GM12872 (cell line): ENCODE data around the gene CRADD.

Source experiments
- CTCF ChIP-seq: IDR thresholded peaks from 3 replicates; pipeline ENCODE4 v1.5.1; 2011; ENCODE audit warnings: low read depth, mild to moderate bottlenecking, low read length, moderate library complexity; ENCODE audit not compliant: insufficient read depth

CRADD gene

GRCh38 chr12:93836620-93837260 is 159.6 kb downstream of the CRADD start:
- TF ChIP-seq CTCF = no peak

GRCh38 chr12:93838193-93838592 is 161.0 kb downstream of the CRADD start:
- TF ChIP-seq CTCF = no peak

- no peak for TF ChIP-seq CTCF
Observed at GRCh38 chr12:93839064-93839463, 161.9 kb downstream of the CRADD start.

GRCh38 chr12:93841671-93842070 is 164.5 kb downstream of the CRADD start:
- no peak for TF ChIP-seq CTCF

GRCh38 chr12:93844164-93844784 is 167.1 kb downstream of the CRADD start:
- no peak for TF ChIP-seq CTCF

- no peak for TF ChIP-seq CTCF
Observed at GRCh38 chr12:93846936-93847516, 169.9 kb downstream of the CRADD start.

GRCh38 chr12:93847517-93848474 is 170.6 kb downstream of the CRADD start:
- no peak for TF ChIP-seq CTCF
